NCI-H2171 treated with DMSO at 0.1 percent for 48 hours (cell line): Measurements from ENCODE around the gene RRP1.

ENCODE experiments used
- DNase-seq: peaks from one replicate; lab custom pipeline; 2025; lab: John Stamatoyannopoulos, UW

Gene RRP1

GRCh38 chr21:43789276-43790009 lies at the start of gene RRP1:
RRP1 (plus strand) TSS chr21:43789577; CDS start chr21:43789630, 53 bp downstream.
- DNase-seq = peak; percentile 85

- DNase-seq = no peak
Measured at GRCh38 chr21:43739621-43740435, 49.5 kb upstream of the RRP1 start.

- DNase-seq = peak; percentile 20
Measured at GRCh38 chr21:43740497-43741156, 48.8 kb upstream of the RRP1 start.

- no peak for DNase-seq
Measured at GRCh38 chr21:43741423-43742096, 47.8 kb upstream of the RRP1 start.

GRCh38 chr21:43743947-43744346 lies 45.4 kb upstream of the RRP1 start:
- no peak for DNase-seq

GRCh38 chr21:43744725-43745124 lies 44.7 kb upstream of the RRP1 start:
- no peak for DNase-seq

GRCh38 chr21:43745772-43746517 lies 43.4 kb upstream of the RRP1 start:
- no peak for DNase-seq

GRCh38 chr21:43748622-43749021 lies 40.8 kb upstream of the RRP1 start:
- DNase-seq = no peak

GRCh38 chr21:43749651-43750262 lies 39.6 kb upstream of the RRP1 start:
- DNase-seq = no peak

- no peak for DNase-seq
Measured at GRCh38 chr21:43750339-43751033, 38.9 kb upstream of the RRP1 start.

- DNase-seq = no peak
Measured at GRCh38 chr21:43751955-43752591, 37.3 kb upstream of the RRP1 start.

GRCh38 chr21:43752758-43753438 lies 36.5 kb upstream of the RRP1 start:
- DNase-seq = no peak

- no peak for DNase-seq
Measured at GRCh38 chr21:43753439-43753799, 36.0 kb upstream of the RRP1 start.

GRCh38 chr21:43754948-43755781 lies 34.2 kb upstream of the RRP1 start:
- no peak for DNase-seq

- no peak for DNase-seq
Measured at GRCh38 chr21:43755820-43756594, 33.4 kb upstream of the RRP1 start.

GRCh38 chr21:43757601-43758000 lies 31.8 kb upstream of the RRP1 start:
- no peak for DNase-seq

GRCh38 chr21:43758111-43758641 lies 31.2 kb upstream of the RRP1 start:
- no peak for DNase-seq
